Measurements from ENCODE around the gene CXorf38. TPM values are rescaled to one million over a fixed set of nuclear protein-coding genes. Genes with fewer than 3 reads are reported as not detected.

The CXorf38 gene
- polyA plus RNA-seq, 6 donors from 2014 or later: 17.5 to 44.3 (median 39.5) TPM

DNA sequence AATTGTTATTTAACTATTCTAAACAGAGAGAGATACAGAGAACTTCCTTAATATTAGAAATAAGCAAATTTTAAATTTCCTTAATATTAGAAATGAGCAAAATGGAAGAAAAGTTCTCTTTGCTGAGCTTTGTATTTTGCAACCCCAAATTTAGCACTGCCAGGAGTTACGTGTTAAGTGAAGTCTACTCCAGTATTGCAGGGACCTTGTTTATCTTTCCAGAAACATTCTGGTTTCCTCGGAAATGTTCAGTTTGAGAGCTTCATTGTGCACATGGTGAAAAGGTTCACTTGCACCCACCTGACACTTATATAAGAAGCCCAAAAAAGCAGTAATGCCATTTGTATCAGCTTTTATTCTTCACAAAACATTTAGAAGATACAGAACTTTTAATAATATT lies 6.2 kb upstream of the CXorf38 start:
- Mint-ChIP-seq H3K4me3 (no peak overlapping the region), H3K36me3 (peaks cover 12 to 19% of the 10 kb centered on the region in 2 donors), H3K27me3 (no peaks in the 10 kb centered on the region), H3K4me1 (peaks cover 0 to 6% (median 4%) of the 10 kb centered on the region in 3 donors), H3K27ac (no peak overlapping the region), H3K9me3 (no peaks in the 10 kb centered on the region)
- DNase-seq: no peak
- no peak for ATAC-seq (ENCODE audit: low read depth in 2 of 2)

- ATAC-seq (ENCODE audit: low read depth in 2 of 2): no peak
- Mint-ChIP-seq H3K27me3 (no peaks in the 10 kb centered on the region), H3K4me1 (peaks cover 5 to 6% (median 6%) of the 10 kb centered on the region in 3 donors), H3K27ac (peak overlapping the region in 2 of 6 donors; percentile 34 to 54), H3K9me3 (no peaks in the 10 kb centered on the region), H3K36me3 (peaks cover 12 to 19% of the 10 kb centered on the region in 2 donors), H3K4me3 (no peak overlapping the region)
- no peak for DNase-seq
These were observed 5.3 kb upstream of the CXorf38 start for GRCh38 chrX:40652664-40653063.

- H3K9me3 Mint-ChIP-seq: no peaks in the 10 kb centered on the region
- peaks cover 9 to 11% (median 9%) of the 10 kb centered on the region in 3 donors for H3K4me1 Mint-ChIP-seq
- DNase-seq (peak; percentile 69), ATAC-seq (ENCODE audit: low read depth in 2 of 2) (no peak)
- no peaks in the 10 kb centered on the region for H3K27me3 Mint-ChIP-seq
- peaks cover 12 to 19% of the 10 kb centered on the region in 2 donors for H3K36me3 Mint-ChIP-seq
- no peak overlapping the region for H3K4me3 Mint-ChIP-seq
- peak overlapping the region in 2 of 6 donors; percentile 5 to 19 for H3K27ac Mint-ChIP-seq
These were observed 4.4 kb upstream of the CXorf38 start for GRCh38 chrX:40651620-40652223.

DNA sequence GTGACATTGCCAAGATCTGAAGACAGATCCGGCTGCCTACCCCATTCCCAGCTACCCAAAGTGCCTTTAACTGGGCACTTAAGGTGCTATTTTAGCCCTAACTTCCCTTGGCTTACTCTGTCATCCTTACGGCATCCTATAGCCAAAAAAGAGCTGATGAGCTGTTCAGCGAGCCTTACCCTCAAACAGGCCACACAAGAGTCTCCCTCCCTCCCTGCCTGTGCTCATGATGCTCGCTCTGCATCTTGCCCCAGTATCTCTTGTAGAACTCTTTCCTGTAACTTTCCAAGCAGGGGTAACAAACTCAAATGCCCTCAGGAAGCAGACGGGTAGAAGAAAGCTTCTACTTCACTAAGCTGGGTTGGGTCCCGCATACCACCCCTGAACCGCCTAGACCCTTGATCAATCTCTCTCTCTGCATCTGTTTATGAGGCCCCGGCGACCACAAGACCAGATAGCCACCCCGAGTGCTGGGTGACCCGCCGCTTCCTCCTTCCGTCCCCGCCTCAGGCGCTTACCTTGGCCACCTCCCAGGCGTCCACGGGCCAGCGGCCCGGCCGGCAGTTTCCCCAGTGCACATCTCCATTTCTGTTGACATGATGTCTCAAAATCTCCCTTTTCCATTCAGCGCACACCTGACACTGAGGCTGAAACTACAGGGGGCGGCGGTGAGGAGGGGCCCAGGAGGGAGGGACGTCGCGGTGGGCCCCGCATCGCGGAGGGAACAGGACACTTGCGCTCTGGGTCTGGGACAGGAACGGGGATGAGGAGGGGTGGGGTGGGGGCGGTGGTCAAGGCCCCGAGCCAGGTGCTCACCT lies 663 bp downstream of the CXorf38 start:
- Mint-ChIP-seq H3K4me1 (peaks cover 39 to 54% (median 44%) of the 10 kb centered on the region in 3 donors), H3K27ac (peak overlapping the region; percentile 94 to 99 (median 96)), H3K9me3 (peaks cover 0 to 2% (median 0%) of the 10 kb centered on the region in 7 donors), H3K36me3 (peaks cover 9 to 11% of the 10 kb centered on the region in 2 donors), H3K4me3 (peak overlapping the region; percentile 83 to 99 (median 97)), H3K27me3 (no peaks in the 10 kb centered on the region)
- DNase-seq (peak; percentile 39), ATAC-seq (ENCODE audit: low read depth in 2 of 2) (peak; percentile 12 to 27)

DNA sequence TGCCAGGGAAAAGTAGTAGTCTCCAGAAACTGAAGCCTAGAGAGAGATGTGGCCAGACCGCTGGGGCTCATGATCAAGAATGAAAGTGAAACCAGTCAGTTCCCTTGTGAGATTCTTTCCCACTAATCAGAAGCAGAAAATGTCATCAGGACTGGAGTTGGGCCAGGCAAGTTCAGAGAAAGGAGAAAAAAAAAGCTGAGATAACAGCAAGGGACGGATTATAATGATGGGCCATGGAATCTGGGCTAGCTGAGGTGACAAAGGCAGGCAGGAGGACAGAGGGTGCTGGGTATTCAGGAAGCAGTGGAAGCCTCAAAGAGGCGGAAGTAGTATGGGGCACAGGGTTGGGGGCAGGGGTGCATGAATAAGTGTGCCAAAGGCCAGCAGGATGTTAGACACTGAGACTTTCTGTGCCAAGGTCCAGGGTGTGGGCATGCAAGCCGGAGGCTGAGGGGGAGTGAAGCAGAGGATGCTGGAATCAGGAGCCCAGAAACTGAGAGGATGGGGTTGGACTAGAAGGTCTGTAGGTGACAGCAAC lies 2.5 kb downstream of the CXorf38 start:
- Mint-ChIP-seq H3K27ac (peak overlapping the region; percentile 90 to 98 (median 95)), H3K36me3 (peaks cover 11 to 13% of the 10 kb centered on the region in 2 donors), H3K9me3 (peaks cover 0 to 2% (median 0%) of the 10 kb centered on the region in 7 donors), H3K4me1 (peaks cover 37 to 59% (median 43%) of the 10 kb centered on the region in 3 donors), H3K4me3 (peak overlapping the region; percentile 85 to 94 (median 92)), H3K27me3 (no peaks in the 10 kb centered on the region)
- DNase-seq (peak; percentile 68), ATAC-seq (ENCODE audit: low read depth in 2 of 2) (peak; percentile 39 to 40)

GRCh38 chrX:40644176-40644575 lies 3.2 kb downstream of the CXorf38 start:
- Mint-ChIP-seq H3K27me3 (no peaks in the 10 kb centered on the region), H3K4me1 (peaks cover 37 to 64% (median 43%) of the 10 kb centered on the region in 3 donors)

DNA sequence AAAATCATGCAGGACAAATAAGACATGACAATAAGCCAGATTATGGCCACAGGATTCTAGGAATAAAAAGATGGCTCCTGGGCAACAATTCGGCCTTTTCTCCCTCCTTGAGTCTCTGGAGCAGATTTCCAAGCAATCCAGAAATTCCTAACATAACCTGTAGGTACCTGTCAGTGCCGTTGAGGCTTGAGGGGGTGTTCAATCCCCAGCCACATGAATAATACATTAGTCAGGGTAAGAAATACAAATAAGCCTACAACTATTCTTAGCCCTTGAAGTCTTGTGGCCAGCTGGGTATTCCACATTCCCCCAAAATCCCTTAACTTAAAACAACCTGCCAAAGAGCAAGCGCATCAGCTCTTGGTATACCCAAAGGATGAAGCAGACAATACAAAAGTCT lies 9.7 kb downstream of the CXorf38 start:
- Mint-ChIP-seq H3K36me3 (peaks cover 51 to 54% of the 10 kb centered on the region in 2 donors), H3K27ac (no peak overlapping the region), H3K27me3 (no peaks in the 10 kb centered on the region), H3K9me3 (peaks cover 0 to 2% (median 0%) of the 10 kb centered on the region in 7 donors), H3K4me1 (peaks cover 26 to 39% (median 34%) of the 10 kb centered on the region in 3 donors), H3K4me3 (peak overlapping the region in 1 of 8 donors; percentile 16)
- ATAC-seq (ENCODE audit: low read depth in 2 of 2): no peak
- no peak for DNase-seq

More at GRCh38 chrX:40644176-40644575, 3.2 kb downstream of the CXorf38 start:
- ATAC-seq (ENCODE audit: low read depth in 2 of 2) (peak; percentile 13 to 15), DNase-seq (peak; percentile 42)
- peaks cover 0 to 2% (median 0%) of the 10 kb centered on the region in 7 donors for H3K9me3 Mint-ChIP-seq
- H3K27ac Mint-ChIP-seq: peak overlapping the region; percentile 74 to 98 (median 96)
- peak overlapping the region in 7 of 8 donors; percentile 85 to 93 (median 91) for H3K4me3 Mint-ChIP-seq
- H3K36me3 Mint-ChIP-seq: peaks cover 13 to 17% of the 10 kb centered on the region in 2 donors

GRCh38 chrX:40632199-40632598 lies 15.2 kb downstream of the CXorf38 start:
- Mint-ChIP-seq H3K4me3 (peak overlapping the region in 2 of 8 donors; percentile 9 to 13), H3K4me1 (peaks cover 23 to 31% (median 26%) of the 10 kb centered on the region in 3 donors)
- DNase-seq: peak; percentile 14

GRCh38 chrX:40628506-40628905 lies 18.9 kb downstream of the CXorf38 start:
- H3K4me3 Mint-ChIP-seq: no peak overlapping the region
- H3K27me3 Mint-ChIP-seq: no peaks in the 10 kb centered on the region
- DNase-seq: no peak
- peaks cover 27 to 31% of the 10 kb centered on the region in 2 donors for H3K36me3 Mint-ChIP-seq
- no peak for ATAC-seq (ENCODE audit: low read depth in 2 of 2)
- H3K4me1 Mint-ChIP-seq: peaks cover 16 to 17% (median 16%) of the 10 kb centered on the region in 3 donors
- no peak overlapping the region for H3K27ac Mint-ChIP-seq
- H3K9me3 Mint-ChIP-seq: peaks cover 0 to 5% (median 0%) of the 10 kb centered on the region in 7 donors

More at GRCh38 chrX:40632199-40632598, 15.2 kb downstream of the CXorf38 start:
- peak overlapping the region in 5 of 6 donors; percentile 22 to 75 (median 48) for H3K27ac Mint-ChIP-seq
- H3K27me3 Mint-ChIP-seq: no peaks in the 10 kb centered on the region
- H3K9me3 Mint-ChIP-seq: no peaks in the 10 kb centered on the region
- peak; percentile 42 to 45 for ATAC-seq (ENCODE audit: low read depth in 2 of 2)
- H3K36me3 Mint-ChIP-seq: peaks cover 54 to 61% of the 10 kb centered on the region in 2 donors

- DNase-seq (no peak), ATAC-seq (ENCODE audit: low read depth in 2 of 2) (no peak)
- peaks cover 10 to 20% of the 10 kb centered on the region in 2 donors for H3K36me3 Mint-ChIP-seq
- H3K27ac Mint-ChIP-seq: peak overlapping the region in 1 of 6 donors; percentile 15
- H3K9me3 Mint-ChIP-seq: peaks cover 0 to 5% (median 0%) of the 10 kb centered on the region in 7 donors
- H3K4me1 Mint-ChIP-seq: no peaks in the 10 kb centered on the region
- no peak overlapping the region for H3K4me3 Mint-ChIP-seq
- no peaks in the 10 kb centered on the region for H3K27me3 Mint-ChIP-seq
These were observed 22.1 kb downstream of the CXorf38 start for GRCh38 chrX:40625294-40625693.

DNA sequence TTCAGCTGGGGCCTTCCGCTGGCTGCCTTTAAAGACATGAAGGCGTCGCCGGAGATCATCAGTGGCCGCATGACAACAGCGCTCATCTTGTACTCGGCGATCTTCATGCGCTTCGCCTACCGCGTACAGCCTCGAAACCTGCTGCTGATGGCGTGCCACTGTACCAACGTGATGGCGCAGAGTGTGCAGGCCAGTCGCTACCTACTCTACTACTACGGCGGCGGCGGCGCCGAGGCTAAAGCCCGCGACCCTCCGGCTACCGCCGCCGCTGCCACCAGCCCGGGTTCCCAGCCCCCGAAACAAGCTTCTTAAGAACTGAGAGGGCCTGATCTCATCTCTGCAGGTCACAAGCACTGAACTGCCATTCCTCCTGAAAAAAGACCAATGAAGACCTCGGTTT lies 23.7 kb downstream of the CXorf38 start:
- ATAC-seq (ENCODE audit: low read depth in 2 of 2) (no peak), DNase-seq (no peak)
- H3K27me3 Mint-ChIP-seq: no peaks in the 10 kb centered on the region
- H3K36me3 Mint-ChIP-seq: peaks cover 10 to 18% of the 10 kb centered on the region in 2 donors
- H3K4me3 Mint-ChIP-seq: no peak overlapping the region
- peaks cover 0 to 5% (median 0%) of the 10 kb centered on the region in 7 donors for H3K9me3 Mint-ChIP-seq
- H3K4me1 Mint-ChIP-seq: no peaks in the 10 kb centered on the region
- peak overlapping the region in 1 of 6 donors; percentile 44 for H3K27ac Mint-ChIP-seq

DNA sequence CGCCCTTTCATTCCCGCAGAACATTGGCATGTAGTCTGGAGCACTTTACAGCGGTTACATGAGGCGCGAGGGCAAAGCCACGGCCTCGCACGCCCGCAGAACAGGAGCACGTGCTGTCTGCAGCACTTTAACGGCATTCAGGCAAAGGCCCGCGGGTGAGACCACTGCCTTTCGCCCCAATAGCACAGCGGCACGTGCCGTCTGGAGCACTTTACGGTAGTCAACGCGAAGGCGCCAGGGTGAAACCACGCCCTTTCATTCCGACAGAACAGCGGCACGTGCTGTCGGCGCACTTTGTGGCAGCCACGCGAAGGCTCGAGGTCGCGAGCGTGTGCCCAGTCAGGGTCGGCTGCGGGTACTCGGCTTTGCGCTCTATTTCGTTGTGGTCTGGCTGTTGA lies 24.2 kb downstream of the CXorf38 start, which contains the start of gene MPC1L:
TSS of gene MPC1L (plus strand) at position 290 of the 398 bp plus-strand sequence. CDS start 138 bp downstream, outside the sequence.
- Mint-ChIP-seq H3K27ac (peak within 1 kb of the TSS in 1 of 6 donors; percentile 44), H3K27me3 (no peaks in the 10 kb centered on the region), H3K4me1 (no peaks in the 10 kb centered on the region), H3K9me3 (peaks cover 0 to 5% (median 0%) of the 10 kb centered on the region in 7 donors), H3K36me3 (peaks cover 8 to 16% of the 10 kb centered on the region in 2 donors), H3K4me3 (no peak within 1 kb of the TSS)
- ATAC-seq (ENCODE audit: low read depth in 2 of 2) (no peak), DNase-seq (no peak)

Measured in naive B cell (primary cell).